ENCODE data around the gene COPZ2. TPM values are rescaled to one million over a fixed set of nuclear protein-coding genes. Genes with fewer than 3 reads are reported as not detected.

COPZ2 gene, protein sequence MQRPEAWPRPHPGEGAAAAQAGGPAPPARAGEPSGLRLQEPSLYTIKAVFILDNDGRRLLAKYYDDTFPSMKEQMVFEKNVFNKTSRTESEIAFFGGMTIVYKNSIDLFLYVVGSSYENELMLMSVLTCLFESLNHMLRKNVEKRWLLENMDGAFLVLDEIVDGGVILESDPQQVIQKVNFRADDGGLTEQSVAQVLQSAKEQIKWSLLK
- 10 to 100 TPM; 11.4 to 11.7 TPM for total RNA-seq

DNA sequence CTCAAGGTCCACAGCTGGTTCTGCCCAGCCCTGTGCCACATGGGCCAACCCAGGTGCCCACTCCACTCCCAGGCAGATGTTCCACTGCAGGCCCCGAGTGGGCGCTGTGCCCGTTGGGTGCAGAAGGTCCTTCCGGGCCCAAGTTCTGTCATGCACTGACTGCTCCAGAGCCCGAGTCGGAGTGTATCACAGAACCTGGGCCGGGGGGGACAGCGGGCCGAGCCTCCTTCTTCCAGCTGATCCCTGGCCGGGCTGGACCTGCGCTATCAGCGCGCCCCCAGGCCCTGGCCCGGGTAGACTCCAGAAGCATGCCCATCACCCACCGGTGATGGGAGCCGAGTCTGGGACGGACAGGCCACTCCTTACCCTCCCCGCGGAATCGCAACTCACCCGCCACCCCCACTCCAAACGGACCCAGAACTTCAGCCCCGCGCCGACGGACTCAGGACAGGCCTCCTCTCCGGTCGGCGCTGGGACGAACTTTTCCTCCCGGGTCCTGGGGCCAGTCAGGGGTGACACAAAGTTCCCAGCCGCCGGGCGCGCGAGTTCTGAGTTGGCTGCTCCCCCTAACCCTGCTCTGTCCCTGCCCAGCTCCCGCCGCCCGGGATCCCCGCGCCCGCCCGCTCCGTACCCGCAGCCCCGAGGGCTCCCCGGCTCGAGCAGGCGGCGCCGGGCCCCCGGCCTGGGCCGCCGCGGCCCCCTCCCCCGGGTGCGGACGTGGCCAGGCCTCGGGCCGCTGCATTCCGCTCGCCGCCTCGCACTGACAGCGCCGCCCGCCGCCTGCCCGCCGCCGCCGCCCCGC lies at the start of gene COPZ2:
COPZ2 (minus strand) TSS at position 762 of the 802 bp plus-strand sequence; CDS start at position 742, 20 bp downstream.

DNA sequence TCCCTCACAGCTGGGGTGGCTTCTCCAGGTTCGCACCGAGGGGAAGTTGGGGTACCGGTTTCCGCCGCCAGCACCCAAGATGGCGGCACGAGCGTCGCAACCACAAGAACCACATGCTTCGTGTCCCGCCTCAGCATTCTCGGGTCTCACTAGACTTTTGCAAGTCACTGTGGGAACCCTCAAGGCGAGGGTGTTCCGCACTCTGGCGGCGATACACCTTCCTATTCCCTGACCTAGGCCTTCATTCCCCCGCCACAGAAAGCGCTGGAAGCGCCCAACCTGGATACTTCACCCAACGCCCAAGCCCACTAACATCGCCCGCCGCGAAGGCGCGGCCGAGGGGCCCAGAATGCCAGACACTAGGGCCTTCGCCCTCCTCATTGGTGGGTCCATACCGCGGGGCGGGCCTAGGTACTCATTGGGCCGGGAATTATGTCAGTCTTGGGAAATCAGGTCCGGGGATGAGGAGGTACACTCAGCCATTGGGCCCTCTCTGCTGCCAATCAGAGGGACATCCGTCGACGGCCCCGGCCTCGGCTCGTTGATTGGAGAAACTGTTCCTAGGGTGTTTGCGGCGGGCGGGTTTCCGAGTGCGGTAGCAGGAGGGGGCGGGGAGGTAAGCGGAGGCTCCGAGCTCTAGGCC lies 10.3 kb upstream of the COPZ2 start, which contains the start of gene NFE2L1:
NFE2L1 (plus strand) TSS at position 619 of the 643 bp plus-strand sequence. CDS start 2,760 bp downstream, outside the sequence.

Small RNA genes lying within 50 kb of the gene (small RNA-seq; reads per million reads assigned to genes)
- gene AC004477.2: 0 reads per million in 2 donors
- gene MIR152: 1,114 to 1,731 reads per million in 2 donors

Other genes starting within 250 kb of the COPZ2 start
- 1 to 10 TPM; 8.0 to 8.9 TPM for gene OSBPL7, start 216.0 kb downstream of the COPZ2 start, total RNA-seq
- gene MRPL10, start 206.3 kb downstream of the COPZ2 start, total RNA-seq: 10 to 100 TPM; 20.6 to 37.3 TPM
- gene LRRC46, start 206.1 kb downstream of the COPZ2 start, total RNA-seq: under 1 TPM in 1 of 2 donors, not detected in 1; 0.33 TPM
- 10 to 100 TPM; 15.0 to 18.2 TPM for gene SCRN2, start 196.5 kb downstream of the COPZ2 start, total RNA-seq
- gene SP6, start 186.6 kb downstream of the COPZ2 start, total RNA-seq: not detected
- gene SP2, start 141.6 kb downstream of the COPZ2 start, total RNA-seq: 1 to 10 TPM; 3.8 to 4.7 TPM
- 10 to 100 TPM; 37.2 to 39.3 TPM for gene PNPO, start 96.2 kb downstream of the COPZ2 start, total RNA-seq
- not detected for gene PRR15L, start 79.9 kb downstream of the COPZ2 start, total RNA-seq
- gene CDK5RAP3, start 66.7 kb downstream of the COPZ2 start, total RNA-seq: 10 to 100 TPM; 41.6 to 42.7 TPM
- gene NFE2L1, start 10.6 kb upstream of the COPZ2 start, total RNA-seq: 10 to 100 TPM; 87.1 to 89.2 TPM
- 10 to 100 TPM; 21.7 to 41.6 TPM for gene CBX1, start 63.7 kb upstream of the COPZ2 start, total RNA-seq
- 10 to 100 TPM; 12.4 to 16.0 TPM for gene SNX11, start 70.0 kb upstream of the COPZ2 start, total RNA-seq

Measured in melanocyte of skin (primary cell).